GM12878 (cell line): ENCODE results near the gene PYGB. TPM values are rescaled to one million over a fixed set of nuclear protein-coding genes. Genes with fewer than 3 reads are reported as not detected.

Experiments used
- ATAC-seq: fragments of 200-7000 bp; cut with Tn5 transposase; 3 replicates; pipeline ENCODE4 v1.9.1; 2020; ENCODE audit warnings: mild to moderate bottlenecking, moderate library complexity
- BruUV-seq: library from RNA; stranded (reverse); fragments of 400-500 nt; replicated peaks from 2 replicates; lab custom pipeline; 2021; lab: Mats Ljungman, UMichigan
- CTCF ChIA-PET: fragments of 300-600 bp; sonication (Branson Sonifier 250); formaldehyde crosslinking; extraction: SDS; loops from one replicate; lab custom pipeline; 2021; ENCODE audit warnings: inconsistent platforms; lab: Yijun Ruan, JAX
- POLR2A ChIA-PET: fragments of 350-600 bp; formaldehyde crosslinking; extraction: SDS; loops from one replicate; lab custom pipeline; 2021; ENCODE audit warnings: inconsistent platforms; lab: Charles Lee
- RAD21 ChIA-PET: fragments of 300-600 bp; sonication (Branson Sonifier 250); formaldehyde crosslinking; loops from one replicate; lab custom pipeline; 2023; ENCODE audit warnings: antibody characterized with exemption; ENCODE audit not compliant: unreplicated experiment; lab: Charles Lee
- SMC1A ChIA-PET: fragments of 300-600 bp; sonication (Branson Sonifier 250); formaldehyde crosslinking; loops from one replicate; lab custom pipeline; 2023; ENCODE audit not compliant: unreplicated experiment, uncharacterized antibody; lab: Charles Lee
- DNase-seq: peaks from one replicate; pipeline ENCODE4 v3.0.0-alpha.2; 2011; ENCODE audit warnings: low read depth, low spot score
- FAIRE-seq: peaks from 3 replicates; lab custom pipeline; 2011; peaks lifted over from hg19 to GRCh38; lab: Jason Lieb, UNC
- H2AFZ ChIP-seq: 2 replicates; pipeline ENCODE4 v1.6.0; 2011; ENCODE audit warnings: low read depth, low read length, control low read depth; ENCODE audit not compliant: control insufficient read depth
- H3K27ac ChIP-seq: 2 replicates; pipeline ENCODE4 v1.5.1; 2011; ENCODE audit warnings: control low read depth; ENCODE audit not compliant: control insufficient read depth, insufficient read depth
- H3K27me3 ChIP-seq, 2 experiments: replicated peaks in 1 of 2; 2 replicates each; pipeline versions ENCODE4 v1.6.0 to v1.6.1; 2011; ENCODE audit warnings: low read length in 1 of 2; ENCODE audit not compliant: control insufficient read depth in 2 of 2, insufficient read depth in 2 of 2
- H3K36me3 ChIP-seq, 2 experiments: 2 replicates each; pipeline ENCODE4 v1.5.1; 2011; ENCODE audit warnings: low read length in 1 of 2; ENCODE audit not compliant: control insufficient read depth in 2 of 2, insufficient read depth in 2 of 2
- H3K4me1 ChIP-seq: 2 replicates; pipeline ENCODE4 v1.6.1; 2011; ENCODE audit warnings: mild to moderate bottlenecking, low read length, moderate library complexity, mixed read lengths; ENCODE audit not compliant: control insufficient read depth, insufficient read depth
- H3K4me2 ChIP-seq: 2 replicates; pipeline ENCODE4 v1.6.0; 2011; ENCODE audit warnings: control low read depth; ENCODE audit not compliant: control insufficient read depth, insufficient read depth
- H3K4me3 ChIP-seq: fragments of 200-600 bp; sonication (generic); 2 replicates; pipeline ENCODE4 v1.5.1; 2016
- H3K79me2 ChIP-seq: 2 replicates; pipeline ENCODE4 v1.6.0; 2011; ENCODE audit warnings: low read length; ENCODE audit not compliant: control insufficient read depth, insufficient read depth
- H3K9ac ChIP-seq: 2 replicates; pipeline ENCODE4 v1.8.0; 2011; ENCODE audit warnings: low read length, control low read depth, mixed read lengths; ENCODE audit not compliant: control insufficient read depth, insufficient read depth
- H3K9me3 ChIP-seq: replicated peaks from 3 replicates; pipeline ENCODE4 v1.5.1; 2011; ENCODE audit warnings: mild to moderate bottlenecking, low read length; ENCODE audit not compliant: control insufficient read depth, insufficient read depth
- H4K20me1 ChIP-seq: 2 replicates; pipeline ENCODE4 v1.6.0; 2011; ENCODE audit not compliant: control insufficient read depth, insufficient read depth
- CREB1 ChIP-seq: IDR thresholded peaks from 2 replicates; pipeline ENCODE4 v1.6.1; 2012; ENCODE audit warnings: low read depth, mild to moderate bottlenecking, inconsistent platforms
- ESRRA ChIP-seq: IDR thresholded peaks from 2 replicates; pipeline ENCODE4 v1.6.1; 2012; ENCODE audit warnings: mild to moderate bottlenecking, low read length, improper control_type of control experiment
- LARP7 ChIP-seq: fragments of 450-650 bp; IDR thresholded peaks from 2 replicates; pipeline ENCODE4 v1.6.1; 2017; ENCODE audit warnings: mild to moderate bottlenecking
- MXI1 ChIP-seq: fragments of 150-350 bp; IDR thresholded peaks from 2 replicates; pipeline ENCODE4 v1.6.1; 2011; ENCODE audit warnings: low read depth, mild to moderate bottlenecking, inconsistent platforms, low read length, improper control_type of control experiment
- MYC ChIP-seq: IDR thresholded peaks from 2 replicates; pipeline ENCODE4 v1.6.1; 2011; ENCODE audit warnings: mild to moderate bottlenecking, low read length, moderate library complexity, inconsistent platforms; ENCODE audit not compliant: insufficient read depth, insufficient replicate concordance, insufficient read length, severe bottlenecking
- NFYB ChIP-seq: IDR thresholded peaks from 2 replicates; pipeline ENCODE4 v1.6.1; 2011; ENCODE audit warnings: low read depth, mild to moderate bottlenecking, low read length, improper control_type of control experiment, moderate library complexity; ENCODE audit not compliant: insufficient read depth
- NR2F1 ChIP-seq: fragments of 450-650 bp; conservative IDR thresholded peaks from 2 replicates; pipeline ENCODE4 v1.6.1; 2017; ENCODE audit warnings: mild to moderate bottlenecking
- POLR2AphosphoS5 ChIP-seq: IDR thresholded peaks from 2 replicates; pipeline ENCODE4 v1.6.1; 2011; ENCODE audit warnings: mild to moderate bottlenecking, low read length, inconsistent platforms
- RAD21 ChIP-seq: IDR thresholded peaks from 2 replicates; pipeline ENCODE4 v1.6.1; 2011; ENCODE audit warnings: mild to moderate bottlenecking, low read depth, low read length, moderate library complexity; ENCODE audit not compliant: insufficient read depth
- RB1 ChIP-seq: fragments of 450-650 bp; formaldehyde crosslinking; IDR thresholded peaks from 2 replicates; pipeline ENCODE4 v1.6.1; 2017; ENCODE audit warnings: mild to moderate bottlenecking, borderline replicate concordance
- RUNX3 ChIP-seq: IDR thresholded peaks from 2 replicates; pipeline ENCODE4 v1.6.1; 2012; ENCODE audit warnings: low read length, inconsistent platforms
- SREBF2 ChIP-seq: IDR thresholded peaks from 2 replicates; pipeline ENCODE4 v1.6.1; 2012; ENCODE audit warnings: mild to moderate bottlenecking, low read length
- TCF7 ChIP-seq: IDR thresholded peaks from 2 replicates; pipeline ENCODE4 v1.6.1; 2014; ENCODE audit warnings: antibody characterized with exemption, borderline replicate concordance
- YY1 ChIP-seq: IDR thresholded peaks from 2 replicates; pipeline ENCODE4 v1.6.1; 2011; ENCODE audit warnings: low read depth, mild to moderate bottlenecking, low read length
- WGBS: methylation state at CpG from one replicate; pipeline ENCODE4 v1.1.6; 2016; ENCODE audit warnings: low lambda C conversion rate; ENCODE audit not compliant: insufficient replicate concordance, insufficient coverage; ENCODE audit errors: missing lambda C conversion rate; 5-methylcytosine and 5-hydroxymethylcytosine counted together
- in situ Hi-C: fragments of 300-500 bp; cut with MboI; formaldehyde crosslinking; loops from 9 replicates; pipeline ENCODE4 v1.14.3; 2018; ENCODE audit warnings: mixed read lengths
- intact Hi-C: fragments of 100-400 bp; cut with micrococcal nuclease; formaldehyde crosslinking; loops from one replicate; pipeline ENCODE4 v1.14.2; 2022; ENCODE audit not compliant: unreplicated experiment
- polyA plus RNA-seq, 11 experiments: library from polyadenylated mRNA; depleted of rRNA in 4 of 11; unstranded in 6 of 11; stranded (reverse) in 5 of 11; fragments of >200 nt; fragmentation: Nextera tagmentation in 4 of 11; fragmentation: Illumina TruSeq in 1 of 11; extraction: Ambion mirVana in 4 of 11; extraction: Trizol in 1 of 11; gene quantifications; 1 replicate in 1 of 11; 2 replicates in 10 of 11; pipeline versions ENCODE4 v1.2.1 to v1.2.3, GENCODE V29; 2011 to 2016; ENCODE audit warnings: inconsistent platforms in 2 of 11, missing spikeins in 2 of 11, low read depth in 1 of 11
- total RNA-seq, 4 experiments: library from RNA; depleted of rRNA in 3 of 4; stranded (reverse); fragments of >200 nt in 3 of 4; fragmentation: Illumina TruSeq in 1 of 4; extraction: Trizol in 1 of 4; gene quantifications; 2 replicates each; pipeline versions ENCODE4 v1.2.1 to v1.2.3, GENCODE V29; 2013 to 2021
- TF ChIP-seq, protein P1 (sequence below): IDR thresholded peaks from 2 replicates; pipeline ENCODE4 v1.6.1; 2011; ENCODE audit warnings: mild to moderate bottlenecking, low read depth, low read length, moderate library complexity; ENCODE audit not compliant: insufficient replicate concordance

Gene PYGB
- total and polyA plus RNA-seq, 10 of the 15 experiments (the other 5 are each of a cell fraction or from before 2014, with no cell fraction given): 0.34 to 33.5 (median 21.8) TPM

DNA sequence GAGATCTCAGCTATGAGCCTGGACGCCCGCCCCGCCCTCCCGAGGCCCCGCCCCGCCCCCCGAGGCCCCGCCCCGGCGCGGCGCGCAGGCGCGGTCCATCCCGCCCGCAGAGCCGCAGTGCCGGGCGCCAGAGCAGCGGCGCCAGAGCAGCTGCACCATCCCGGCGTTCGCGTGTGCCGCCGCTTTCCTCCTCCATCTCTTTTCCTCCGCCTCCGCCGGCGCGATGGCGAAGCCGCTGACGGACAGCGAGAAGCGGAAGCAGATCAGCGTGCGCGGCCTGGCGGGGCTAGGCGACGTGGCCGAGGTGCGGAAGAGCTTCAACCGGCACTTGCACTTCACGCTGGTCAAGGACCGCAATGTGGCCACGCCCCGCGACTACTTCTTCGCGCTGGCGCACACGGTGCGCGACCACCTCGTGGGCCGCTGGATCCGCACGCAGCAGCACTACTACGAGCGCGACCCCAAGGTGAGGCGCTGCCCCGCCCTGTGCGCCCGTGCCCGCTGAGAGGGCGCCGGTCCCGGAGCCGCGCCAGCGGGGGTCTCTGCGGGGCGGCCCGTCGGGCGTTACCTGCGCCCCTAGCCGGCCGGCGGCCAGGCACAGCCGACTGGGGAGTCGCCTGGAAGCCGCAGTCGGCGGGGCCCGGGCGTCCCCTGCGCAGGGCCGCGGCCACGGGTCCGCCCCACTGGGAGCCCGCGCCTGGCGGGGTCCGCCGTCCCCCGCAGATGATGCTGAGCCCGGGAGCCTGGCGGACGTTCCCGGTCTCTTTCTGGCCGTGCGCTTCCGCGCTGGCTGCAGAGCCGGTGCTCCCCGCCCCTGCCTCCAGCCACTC lies at the start of gene PYGB (continued):
- TF ChIP-seq RUNX3: peak; percentile 54
- TF ChIP-seq NR2F1: peak; percentile 69
- TF ChIP-seq POLR2AphosphoS5: peak; percentile 86
- peak; percentile 81 for TF ChIP-seq LARP7
- TF ChIP-seq SREBF2: no peak
- no peak for TF ChIP-seq TCF7
- TF ChIP-seq MXI1: peak; percentile 78
- peak; percentile 54; the same call in 1 of the 2 replicates for TF ChIP-seq YY1
- 0 out of 2 replicates have a peak, but pooled peaks have one; percentile 59 for TF ChIP-seq CREB1

DNA sequence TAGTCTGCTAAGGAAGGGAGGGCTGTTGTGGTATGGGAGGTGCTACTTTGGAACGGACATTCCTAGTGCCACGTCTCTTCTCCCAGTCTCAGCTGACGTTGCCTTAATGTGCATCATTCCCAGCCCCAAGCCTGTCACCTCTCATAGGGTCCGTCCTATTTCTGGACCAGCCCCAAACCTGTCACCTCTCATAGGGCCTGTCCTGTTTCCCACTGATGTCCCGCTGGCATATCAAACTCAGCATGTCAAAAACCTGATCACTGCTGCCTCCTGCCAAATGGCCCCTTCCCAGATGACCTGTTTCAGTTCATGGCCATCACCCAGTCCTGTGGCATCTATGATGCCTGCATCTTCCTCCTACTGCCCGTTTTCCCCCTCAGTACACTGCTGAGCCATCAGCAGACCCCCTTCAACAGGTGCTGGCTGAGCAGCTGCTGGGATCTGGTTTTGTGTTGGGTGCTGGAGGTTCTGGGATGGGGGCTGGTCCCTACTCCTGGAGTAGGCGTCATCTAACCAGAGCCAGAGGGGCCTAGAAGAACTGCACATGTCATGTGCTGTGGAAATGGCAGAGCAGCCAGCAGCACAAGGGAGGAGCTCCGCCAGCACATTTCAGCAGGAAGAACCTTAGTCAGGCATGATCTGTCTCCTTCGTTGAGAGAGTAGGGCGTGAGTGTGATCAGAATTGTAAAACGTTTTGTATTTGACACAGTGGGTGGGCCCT lies 49.1 kb upstream of the PYGB start:
- no peak for FAIRE-seq
- ATAC-seq: no peak
- no peaks in the 10 kb centered on the region; the same call in 2 of the 3 replicates for H3K9me3 ChIP-seq
- no peak overlapping the region for H3K27ac ChIP-seq
- ChIA-PET RAD21 (no interaction called here), SMC1A (no interaction called here), CTCF (no interaction called here), POLR2A (no interaction called here)
- H3K4me3 ChIP-seq: no peak overlapping the region
- no TSS peak for BruUV-seq
- peaks cover 17% of the 10 kb centered on the region for H3K79me2 ChIP-seq
- in situ Hi-C loops (no loop called here), intact Hi-C loops (loop anchor here (5.0 to 10.0 kb wide), 2 partner anchors 46 to 198 kb away; partner anchors contain the start of gene PYGB)
- peaks cover 13% of the 10 kb centered on the region for H3K4me1 ChIP-seq
- WGBS: 82% methylated on average over 10 of the region's 11 CpGs
- DNase-seq: no peak
- TF ChIP-seq RAD21: no peak
- TF ChIP-seq RB1: no peak
- no peak for TF ChIP-seq NFYB
- TF ChIP-seq ESRRA: no peak
- TF ChIP-seq MYC: no peak
- TF ChIP-seq, protein P1, sequence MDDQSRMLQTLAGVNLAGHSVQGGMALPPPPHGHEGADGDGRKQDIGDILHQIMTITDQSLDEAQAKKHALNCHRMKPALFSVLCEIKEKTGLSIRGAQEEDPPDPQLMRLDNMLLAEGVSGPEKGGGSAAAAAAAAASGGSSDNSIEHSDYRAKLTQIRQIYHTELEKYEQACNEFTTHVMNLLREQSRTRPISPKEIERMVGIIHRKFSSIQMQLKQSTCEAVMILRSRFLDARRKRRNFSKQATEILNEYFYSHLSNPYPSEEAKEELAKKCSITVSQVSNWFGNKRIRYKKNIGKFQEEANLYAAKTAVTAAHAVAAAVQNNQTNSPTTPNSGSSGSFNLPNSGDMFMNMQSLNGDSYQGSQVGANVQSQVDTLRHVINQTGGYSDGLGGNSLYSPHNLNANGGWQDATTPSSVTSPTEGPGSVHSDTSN: no peak
- no peaks in the 10 kb centered on the region for H3K27me3 ChIP-seq
- no peaks in the 10 kb centered on the region for H3K36me3 ChIP-seq
- no peaks in the 10 kb centered on the region for H4K20me1 ChIP-seq
- no peak overlapping the region for H3K4me2 ChIP-seq
- no peak overlapping the region for H2AFZ ChIP-seq
- no peak overlapping the region for H3K9ac ChIP-seq
